Thymus (tissue), 11 donors: ENCODE measurements around the gene WDR70. TPM values are rescaled to one million over a fixed set of nuclear protein-coding genes. Genes with fewer than 3 reads are reported as not detected.

ENCODE experiments used
- DNase-seq, 9 donors: peaks; one replicate each; pipeline ENCODE4 v3.0.0-alpha.2; 2013; ENCODE audit warnings: low spot score in 9 of 9, low read depth in 6 of 9, missing footprints in 1 of 9
- H3K27ac ChIP-seq, 2 donors: one replicate each; pipeline ENCODE4 v1.5.1; 2013; ENCODE audit warnings: control low read depth in 1 of 2, low read depth in 1 of 2, low read length in 1 of 2, mild to moderate bottlenecking in 1 of 2, moderate library complexity in 1 of 2
- H3K27me3 ChIP-seq, 2 donors: one replicate each; pipeline ENCODE4 v1.5.1; 2013; ENCODE audit warnings: low read length in 1 of 2; ENCODE audit not compliant: control insufficient read depth in 2 of 2, insufficient read depth in 1 of 2
- H3K36me3 ChIP-seq, 2 donors: one replicate each; pipeline ENCODE4 v1.5.1; 2013; ENCODE audit warnings: low read length in 1 of 2, mild to moderate bottlenecking in 1 of 2, moderate library complexity in 1 of 2; ENCODE audit not compliant: control insufficient read depth in 2 of 2, insufficient read depth in 2 of 2
- H3K4me1 ChIP-seq, 2 donors: one replicate each; pipeline ENCODE4 v1.5.1; 2013; ENCODE audit warnings: low read length in 2 of 2; ENCODE audit not compliant: control insufficient read depth in 2 of 2, insufficient read depth in 2 of 2
- H3K4me3 ChIP-seq, 2 donors: one replicate each; pipeline ENCODE4 v1.5.1; 2013; ENCODE audit warnings: low read length in 2 of 2, control low read depth in 1 of 2, mild to moderate bottlenecking in 1 of 2
- H3K9me3 ChIP-seq, 2 donors: one replicate each; pipeline ENCODE4 v1.5.1; 2013; ENCODE audit warnings: low read length in 1 of 2, mild to moderate bottlenecking in 1 of 2; ENCODE audit not compliant: control insufficient read depth in 2 of 2, insufficient read depth in 1 of 2
- WGBS: extraction: QIAGEN DNeasy Blood & Tissue Kit; methylation state at CpG from one replicate; pipeline ENCODE4 v1.1.7; 2013; 5-methylcytosine and 5-hydroxymethylcytosine counted together
- polyA plus RNA-seq: library from polyadenylated mRNA; stranded (reverse); fragments of 200-250 nt; gene quantifications from one replicate; pipeline ENCODE4 v1.2.3, GENCODE V29; 2013
- total RNA-seq: library from RNA; stranded (reverse); fragments of 120-200 nt; gene quantifications from one replicate; pipeline ENCODE4 v1.2.4, GENCODE V29; 2013
- donor health status: healthy.

The WDR70 gene
- total and polyA plus RNA-seq, 2 donors, result 34.4 to 39.9 TPM

GRCh38 chr5:37717276-37717612, 338.1 kb downstream of the WDR70 start:
- 81% methylated on average over 2 of the region's 2 CpGs for WGBS
- Histone ChIP-seq H3K4me3 (no peak overlapping the region), H3K27me3 (no peaks in the 10 kb centered on the region), H3K4me1 (no peaks in the 10 kb centered on the region), H3K27ac (no peak overlapping the region), H3K9me3 (no peaks in the 10 kb centered on the region), H3K36me3 (peaks cover 0 to 2% of the 10 kb centered on the region in 2 donors)
- no peak for DNase-seq

- no peak overlapping the region for H3K27ac ChIP-seq
- H3K27me3 ChIP-seq, result no peaks in the 10 kb centered on the region
- H3K4me1 ChIP-seq, result no peaks in the 10 kb centered on the region
- peak in 2 of 9 donors; percentile 8 to 12 for DNase-seq
- H3K36me3 ChIP-seq, result peaks cover 0 to 2% of the 10 kb centered on the region in 2 donors
- no peaks in the 10 kb centered on the region for H3K9me3 ChIP-seq
- 91% methylated on average over 8 of the region's 8 CpGs for WGBS
- no peak overlapping the region for H3K4me3 ChIP-seq
These were observed 338.7 kb downstream of the WDR70 start for GRCh38 chr5:37717613-37718431.

- no peak for DNase-seq
- Histone ChIP-seq H3K4me1 (no peaks in the 10 kb centered on the region), H3K4me3 (no peak overlapping the region), H3K27me3 (no peaks in the 10 kb centered on the region), H3K9me3 (no peaks in the 10 kb centered on the region), H3K36me3 (peaks cover 2 to 5% of the 10 kb centered on the region in 2 donors), H3K27ac (no peak overlapping the region)
- 96% methylated on average over 2 of the region's 2 CpGs for WGBS
These were observed 341.4 kb downstream of the WDR70 start for GRCh38 chr5:37720550-37720952.

- Histone ChIP-seq H3K4me1 (no peaks in the 10 kb centered on the region), H3K27ac (no peak overlapping the region), H3K36me3 (peaks cover 2 to 5% of the 10 kb centered on the region in 2 donors), H3K27me3 (no peaks in the 10 kb centered on the region), H3K9me3 (no peaks in the 10 kb centered on the region), H3K4me3 (no peak overlapping the region)
- 95% methylated on average over 5 of the region's 5 CpGs for WGBS
- no peak for DNase-seq
These were observed 342.3 kb downstream of the WDR70 start for GRCh38 chr5:37721447-37721871.

GRCh38 chr5:37722236-37723161, 343.4 kb downstream of the WDR70 start:
- H3K4me1 ChIP-seq, result no peaks in the 10 kb centered on the region
- WGBS, result 74% methylated on average over 6 of the region's 6 CpGs
- no peaks in the 10 kb centered on the region for H3K27me3 ChIP-seq
- H3K9me3 ChIP-seq, result no peaks in the 10 kb centered on the region
- peak in 1 of 9 donors; percentile 18 for DNase-seq
- H3K27ac ChIP-seq, result no peak overlapping the region
- peaks cover 7 to 9% of the 10 kb centered on the region in 2 donors for H3K36me3 ChIP-seq
- no peak overlapping the region for H3K4me3 ChIP-seq

GRCh38 chr5:37723162-37723961, 344.2 kb downstream of the WDR70 start:
- peak in 1 of 9 donors; percentile 12 for DNase-seq
- Histone ChIP-seq H3K4me1 (no peaks in the 10 kb centered on the region), H3K27ac (no peak overlapping the region), H3K27me3 (no peaks in the 10 kb centered on the region), H3K36me3 (peaks cover 9 to 11% of the 10 kb centered on the region in 2 donors), H3K9me3 (no peaks in the 10 kb centered on the region), H3K4me3 (no peak overlapping the region)
- 94% methylated on average over 8 of the region's 8 CpGs for WGBS

GRCh38 chr5:37724395-37725125, 345.4 kb downstream of the WDR70 start:
- Histone ChIP-seq H3K27ac (no peak overlapping the region), H3K9me3 (no peaks in the 10 kb centered on the region), H3K4me1 (no peaks in the 10 kb centered on the region), H3K27me3 (no peaks in the 10 kb centered on the region), H3K36me3 (peaks cover 9 to 14% of the 10 kb centered on the region in 2 donors), H3K4me3 (no peak overlapping the region)
- DNase-seq, result no peak
- WGBS, result 97% methylated on average over 8 of the region's 8 CpGs

GRCh38 chr5:37725185-37725584, 346.1 kb downstream of the WDR70 start:
- H3K27ac ChIP-seq, result no peak overlapping the region
- peaks cover 9 to 14% of the 10 kb centered on the region in 2 donors for H3K36me3 ChIP-seq
- no peaks in the 10 kb centered on the region for H3K4me1 ChIP-seq
- no peaks in the 10 kb centered on the region for H3K9me3 ChIP-seq
- WGBS, result 97% methylated on average over 2 of the region's 2 CpGs
- DNase-seq, result no peak
- no peaks in the 10 kb centered on the region for H3K27me3 ChIP-seq
- no peak overlapping the region for H3K4me3 ChIP-seq
